H1 (cell line): ENCODE data around the gene ASCC3. TPM values are rescaled to one million over a fixed set of nuclear protein-coding genes. Genes with fewer than 3 reads are reported as not detected.

Source experiments
- KDM5A ChIP-seq: fragments of 200-600 bp; IDR thresholded peaks from 2 replicates; pipeline ENCODE4 v1.7.1; 2012; ENCODE audit warnings: mild to moderate bottlenecking, low read length, inconsistent platforms, mixed read lengths
- MAFK ChIP-seq: IDR thresholded peaks from 2 replicates; pipeline ENCODE4 v1.6.1; 2012; ENCODE audit warnings: low read depth, mild to moderate bottlenecking, improper control_type of control experiment, low read length
- RXRA ChIP-seq: IDR thresholded peaks from 2 replicates; pipeline ENCODE4 v1.6.1; 2011; ENCODE audit warnings: low read depth, mild to moderate bottlenecking, low read length, moderate library complexity; ENCODE audit not compliant: insufficient read depth
- polyA plus RNA-seq, 7 experiments: library from polyadenylated mRNA; depleted of rRNA in 3 of 7; stranded (reverse) in 5 of 7; unstranded in 2 of 7; fragments of >200 nt in 5 of 7; fragments of 200-250 nt in 2 of 7; gene quantifications; 1 replicate in 5 of 7; 2 replicates in 1 of 7; 4 replicates in 1 of 7; pipeline versions ENCODE4 v1.2.1 to v1.2.3, GENCODE V29; 2011 to 2013; ENCODE audit warnings: missing spikeins in 2 of 7, mixed read lengths in 2 of 7
- total RNA-seq: library from RNA; stranded (reverse); fragmentation: NEBNext Ultra II Directional; extraction: Animal tissue kit (Norgen Biotek cat#: 25700); gene quantifications from 2 replicates; pipeline ENCODE4 v1.2.1, GENCODE V29; 2021
- TF ChIP-seq, protein P1 (sequence below): IDR thresholded peaks from 2 replicates; pipeline ENCODE4 v1.6.1; 2012; ENCODE audit warnings: low read length, inconsistent platforms
- TF ChIP-seq, protein P2 (sequence below): fragments of 300-600 bp; sonication (generic); IDR thresholded peaks from 2 replicates; pipeline ENCODE4 v1.7.1; 2012; ENCODE audit warnings: low read length, moderate library complexity, mild to moderate bottlenecking, inconsistent platforms; ENCODE audit not compliant: insufficient replicate concordance

The ASCC3 gene
- total and polyA plus RNA-seq, 2 of the 8 experiments (the other 6 are each of a cell fraction or from before 2014, with no cell fraction given): 37.5 to 77.8 TPM

DNA sequence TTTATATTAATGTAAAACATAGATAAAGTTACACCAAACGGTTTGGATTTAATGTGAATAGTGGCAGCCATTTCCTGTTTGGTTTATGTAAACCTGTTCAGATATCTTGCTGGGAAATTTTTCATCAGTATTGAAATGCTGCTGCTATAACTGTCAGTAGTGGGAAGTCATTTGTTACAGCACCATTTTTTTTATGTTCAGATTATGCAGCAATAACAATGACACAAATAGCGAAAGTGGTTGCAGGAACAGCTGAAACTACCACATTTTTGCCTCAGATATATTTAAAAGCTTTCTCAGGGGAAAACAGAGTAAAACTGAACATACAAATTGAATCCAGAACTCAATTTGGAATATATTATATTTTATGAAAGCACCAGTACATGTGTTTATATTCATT lies 287.6 kb downstream of the ASCC3 start (continued):
- TF ChIP-seq, protein P1, sequence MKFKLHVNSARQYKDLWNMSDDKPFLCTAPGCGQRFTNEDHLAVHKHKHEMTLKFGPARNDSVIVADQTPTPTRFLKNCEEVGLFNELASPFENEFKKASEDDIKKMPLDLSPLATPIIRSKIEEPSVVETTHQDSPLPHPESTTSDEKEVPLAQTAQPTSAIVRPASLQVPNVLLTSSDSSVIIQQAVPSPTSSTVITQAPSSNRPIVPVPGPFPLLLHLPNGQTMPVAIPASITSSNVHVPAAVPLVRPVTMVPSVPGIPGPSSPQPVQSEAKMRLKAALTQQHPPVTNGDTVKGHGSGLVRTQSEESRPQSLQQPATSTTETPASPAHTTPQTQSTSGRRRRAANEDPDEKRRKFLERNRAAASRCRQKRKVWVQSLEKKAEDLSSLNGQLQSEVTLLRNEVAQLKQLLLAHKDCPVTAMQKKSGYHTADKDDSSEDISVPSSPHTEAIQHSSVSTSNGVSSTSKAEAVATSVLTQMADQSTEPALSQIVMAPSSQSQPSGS: no peak
- TF ChIP-seq, protein P2, sequence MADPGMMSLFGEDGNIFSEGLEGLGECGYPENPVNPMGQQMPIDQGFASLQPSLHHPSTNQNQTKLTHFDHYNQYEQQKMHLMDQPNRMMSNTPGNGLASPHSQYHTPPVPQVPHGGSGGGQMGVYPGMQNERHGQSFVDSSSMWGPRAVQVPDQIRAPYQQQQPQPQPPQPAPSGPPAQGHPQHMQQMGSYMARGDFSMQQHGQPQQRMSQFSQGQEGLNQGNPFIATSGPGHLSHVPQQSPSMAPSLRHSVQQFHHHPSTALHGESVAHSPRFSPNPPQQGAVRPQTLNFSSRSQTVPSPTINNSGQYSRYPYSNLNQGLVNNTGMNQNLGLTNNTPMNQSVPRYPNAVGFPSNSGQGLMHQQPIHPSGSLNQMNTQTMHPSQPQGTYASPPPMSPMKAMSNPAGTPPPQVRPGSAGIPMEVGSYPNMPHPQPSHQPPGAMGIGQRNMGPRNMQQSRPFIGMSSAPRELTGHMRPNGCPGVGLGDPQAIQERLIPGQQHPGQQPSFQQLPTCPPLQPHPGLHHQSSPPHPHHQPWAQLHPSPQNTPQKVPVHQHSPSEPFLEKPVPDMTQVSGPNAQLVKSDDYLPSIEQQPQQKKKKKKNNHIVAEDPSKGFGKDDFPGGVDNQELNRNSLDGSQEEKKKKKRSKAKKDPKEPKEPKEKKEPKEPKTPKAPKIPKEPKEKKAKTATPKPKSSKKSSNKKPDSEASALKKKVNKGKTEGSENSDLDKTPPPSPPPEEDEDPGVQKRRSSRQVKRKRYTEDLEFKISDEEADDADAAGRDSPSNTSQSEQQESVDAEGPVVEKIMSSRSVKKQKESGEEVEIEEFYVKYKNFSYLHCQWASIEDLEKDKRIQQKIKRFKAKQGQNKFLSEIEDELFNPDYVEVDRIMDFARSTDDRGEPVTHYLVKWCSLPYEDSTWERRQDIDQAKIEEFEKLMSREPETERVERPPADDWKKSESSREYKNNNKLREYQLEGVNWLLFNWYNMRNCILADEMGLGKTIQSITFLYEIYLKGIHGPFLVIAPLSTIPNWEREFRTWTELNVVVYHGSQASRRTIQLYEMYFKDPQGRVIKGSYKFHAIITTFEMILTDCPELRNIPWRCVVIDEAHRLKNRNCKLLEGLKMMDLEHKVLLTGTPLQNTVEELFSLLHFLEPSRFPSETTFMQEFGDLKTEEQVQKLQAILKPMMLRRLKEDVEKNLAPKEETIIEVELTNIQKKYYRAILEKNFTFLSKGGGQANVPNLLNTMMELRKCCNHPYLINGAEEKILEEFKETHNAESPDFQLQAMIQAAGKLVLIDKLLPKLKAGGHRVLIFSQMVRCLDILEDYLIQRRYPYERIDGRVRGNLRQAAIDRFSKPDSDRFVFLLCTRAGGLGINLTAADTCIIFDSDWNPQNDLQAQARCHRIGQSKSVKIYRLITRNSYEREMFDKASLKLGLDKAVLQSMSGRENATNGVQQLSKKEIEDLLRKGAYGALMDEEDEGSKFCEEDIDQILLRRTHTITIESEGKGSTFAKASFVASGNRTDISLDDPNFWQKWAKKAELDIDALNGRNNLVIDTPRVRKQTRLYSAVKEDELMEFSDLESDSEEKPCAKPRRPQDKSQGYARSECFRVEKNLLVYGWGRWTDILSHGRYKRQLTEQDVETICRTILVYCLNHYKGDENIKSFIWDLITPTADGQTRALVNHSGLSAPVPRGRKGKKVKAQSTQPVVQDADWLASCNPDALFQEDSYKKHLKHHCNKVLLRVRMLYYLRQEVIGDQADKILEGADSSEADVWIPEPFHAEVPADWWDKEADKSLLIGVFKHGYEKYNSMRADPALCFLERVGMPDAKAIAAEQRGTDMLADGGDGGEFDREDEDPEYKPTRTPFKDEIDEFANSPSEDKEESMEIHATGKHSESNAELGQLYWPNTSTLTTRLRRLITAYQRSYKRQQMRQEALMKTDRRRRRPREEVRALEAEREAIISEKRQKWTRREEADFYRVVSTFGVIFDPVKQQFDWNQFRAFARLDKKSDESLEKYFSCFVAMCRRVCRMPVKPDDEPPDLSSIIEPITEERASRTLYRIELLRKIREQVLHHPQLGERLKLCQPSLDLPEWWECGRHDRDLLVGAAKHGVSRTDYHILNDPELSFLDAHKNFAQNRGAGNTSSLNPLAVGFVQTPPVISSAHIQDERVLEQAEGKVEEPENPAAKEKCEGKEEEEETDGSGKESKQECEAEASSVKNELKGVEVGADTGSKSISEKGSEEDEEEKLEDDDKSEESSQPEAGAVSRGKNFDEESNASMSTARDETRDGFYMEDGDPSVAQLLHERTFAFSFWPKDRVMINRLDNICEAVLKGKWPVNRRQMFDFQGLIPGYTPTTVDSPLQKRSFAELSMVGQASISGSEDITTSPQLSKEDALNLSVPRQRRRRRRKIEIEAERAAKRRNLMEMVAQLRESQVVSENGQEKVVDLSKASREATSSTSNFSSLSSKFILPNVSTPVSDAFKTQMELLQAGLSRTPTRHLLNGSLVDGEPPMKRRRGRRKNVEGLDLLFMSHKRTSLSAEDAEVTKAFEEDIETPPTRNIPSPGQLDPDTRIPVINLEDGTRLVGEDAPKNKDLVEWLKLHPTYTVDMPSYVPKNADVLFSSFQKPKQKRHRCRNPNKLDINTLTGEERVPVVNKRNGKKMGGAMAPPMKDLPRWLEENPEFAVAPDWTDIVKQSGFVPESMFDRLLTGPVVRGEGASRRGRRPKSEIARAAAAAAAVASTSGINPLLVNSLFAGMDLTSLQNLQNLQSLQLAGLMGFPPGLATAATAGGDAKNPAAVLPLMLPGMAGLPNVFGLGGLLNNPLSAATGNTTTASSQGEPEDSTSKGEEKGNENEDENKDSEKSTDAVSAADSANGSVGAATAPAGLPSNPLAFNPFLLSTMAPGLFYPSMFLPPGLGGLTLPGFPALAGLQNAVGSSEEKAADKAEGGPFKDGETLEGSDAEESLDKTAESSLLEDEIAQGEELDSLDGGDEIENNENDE: no peak
- TF ChIP-seq KDM5A (no peak), MAFK (no peak), RXRA (no peak)
